ENCODE results near the gene GLT8D1.

The GLT8D1 gene

DNA sequence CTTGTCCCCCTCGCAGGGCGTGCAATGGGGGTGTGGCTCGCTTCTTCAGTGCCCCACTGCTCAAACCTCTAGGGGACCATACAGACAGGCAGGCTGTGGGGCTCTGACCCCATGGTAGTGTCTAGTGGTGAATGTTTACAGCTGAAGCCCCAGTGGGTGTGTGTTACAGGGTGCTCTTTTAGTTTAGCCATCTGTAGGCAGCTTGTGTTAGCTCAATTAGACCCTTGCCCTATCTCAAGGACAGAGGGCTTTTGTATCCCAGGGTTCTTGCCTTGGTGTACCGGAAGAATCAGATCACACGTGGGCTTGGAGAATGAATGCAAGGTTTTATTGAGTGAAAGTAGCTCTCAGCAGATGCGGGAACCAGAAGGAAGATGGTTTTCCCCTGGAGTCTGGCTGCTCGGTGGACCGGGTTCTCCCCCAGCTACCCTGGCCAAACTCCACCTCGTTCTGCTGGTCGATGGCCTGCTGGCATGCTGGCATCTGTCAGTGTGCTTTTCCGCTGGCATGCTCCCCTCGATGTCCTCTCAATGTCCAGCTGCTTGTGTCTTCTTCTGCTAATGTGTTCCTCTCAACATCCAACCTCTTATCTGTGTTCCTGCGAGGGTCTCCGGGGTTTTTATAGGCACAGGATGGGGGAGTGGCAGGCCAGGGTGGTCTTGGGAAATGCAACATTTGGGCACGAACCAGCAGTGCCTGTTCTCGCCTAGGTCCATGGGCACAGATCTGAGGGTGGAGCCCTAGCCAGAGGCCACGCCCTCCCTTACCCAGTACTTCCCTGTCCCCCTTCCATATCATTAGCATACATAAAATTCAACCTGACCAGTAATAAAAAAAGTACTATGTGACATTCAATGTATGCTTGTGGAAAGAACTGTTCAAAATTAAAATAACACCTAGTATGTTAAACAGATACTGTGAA, 7.0 kb upstream of the GLT8D1 start:
- no peak for DNase-seq

GRCh38 chr3:52710512-52710911, 4.9 kb upstream of the GLT8D1 start:
- DNase-seq, result no peak

GRCh38 chr3:52707585-52707984, 2.0 kb upstream of the GLT8D1 start:
- no peak for DNase-seq

DNA sequence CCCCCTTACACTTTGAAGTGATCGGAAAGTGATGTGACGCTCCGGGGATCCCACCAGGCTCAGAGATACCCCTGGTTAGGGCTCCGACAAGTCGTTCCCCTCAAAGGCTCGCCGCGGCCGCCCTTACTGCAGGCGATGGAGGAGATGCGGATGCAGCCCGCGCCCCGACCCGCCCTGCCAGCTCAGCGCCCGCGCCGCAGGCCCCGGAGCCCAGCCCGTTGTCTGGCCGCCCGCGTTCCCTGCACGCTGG, 228 bp downstream of the GLT8D1 start:
- no peak for DNase-seq

- no peak for DNase-seq
Measured at GRCh38 chr3:52704611-52705437, 767 bp downstream of the GLT8D1 start.

DNA sequence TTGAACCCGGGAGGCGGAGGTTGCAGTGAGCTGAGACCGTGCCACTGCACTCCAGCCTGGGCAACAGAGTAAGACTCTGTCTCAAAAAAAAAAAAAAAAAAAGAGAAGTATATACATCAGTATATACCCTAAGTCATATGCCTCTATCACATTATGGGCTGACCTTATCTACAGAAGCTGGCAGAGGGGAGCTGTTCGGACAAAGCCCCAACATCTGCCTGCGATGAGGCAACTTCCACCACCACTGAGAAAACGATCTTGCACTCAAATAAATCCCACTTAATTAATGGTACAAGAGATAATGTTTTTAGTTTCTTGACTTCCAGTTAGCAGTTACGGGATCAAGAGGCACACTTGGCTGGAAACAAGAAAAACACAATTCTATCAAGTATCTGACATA, 2.2 kb downstream of the GLT8D1 start:
- DNase-seq, result no peak

- no peak for DNase-seq
Measured at GRCh38 chr3:52697632-52697965, 8.0 kb downstream of the GLT8D1 start.

- DNase-seq, result peak in 1 of 2 donors; percentile 20
Measured at GRCh38 chr3:52696830-52697631, 8.6 kb downstream of the GLT8D1 start.

DNA sequence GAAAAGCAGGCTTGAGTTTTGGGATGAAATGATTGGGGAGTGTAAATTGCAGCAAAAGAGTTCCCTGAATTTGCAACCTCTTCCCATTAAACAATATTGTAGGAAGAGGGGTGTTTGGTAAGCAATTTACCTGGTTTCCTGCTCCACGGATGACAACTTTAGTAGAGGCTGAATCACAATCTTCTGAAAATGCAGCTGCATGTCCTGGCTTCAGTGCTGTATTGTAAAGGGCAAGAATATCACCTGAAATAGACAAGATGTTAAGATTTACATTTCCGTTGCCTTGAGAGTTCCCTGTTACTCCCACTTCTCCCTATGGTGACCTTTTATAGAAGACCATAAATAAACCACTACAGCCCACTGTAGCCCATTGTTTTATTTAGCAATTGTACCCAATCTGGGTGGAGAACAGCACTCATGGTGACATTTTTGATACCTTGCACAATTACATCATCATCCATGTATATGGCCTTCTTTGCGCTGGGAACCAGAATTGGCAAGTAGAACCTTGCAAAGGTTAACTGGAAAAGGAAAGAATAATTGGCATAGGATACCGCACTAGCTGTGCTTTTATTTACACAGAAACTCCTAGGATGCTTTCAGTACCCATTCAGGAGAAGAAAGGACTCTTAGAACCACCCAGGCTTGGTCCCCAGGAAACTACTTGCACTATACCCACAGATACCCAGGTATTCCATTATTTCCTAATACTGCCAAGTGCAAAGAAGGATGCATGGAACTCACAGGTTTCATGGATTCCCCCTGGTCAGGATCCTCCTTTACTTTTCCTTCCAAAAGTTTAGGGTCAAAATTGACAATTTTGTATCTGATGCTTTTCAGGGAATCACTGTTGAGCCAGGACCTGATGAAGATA, 9.6 kb downstream of the GLT8D1 start:
- DNase-seq, result no peak

DNA sequence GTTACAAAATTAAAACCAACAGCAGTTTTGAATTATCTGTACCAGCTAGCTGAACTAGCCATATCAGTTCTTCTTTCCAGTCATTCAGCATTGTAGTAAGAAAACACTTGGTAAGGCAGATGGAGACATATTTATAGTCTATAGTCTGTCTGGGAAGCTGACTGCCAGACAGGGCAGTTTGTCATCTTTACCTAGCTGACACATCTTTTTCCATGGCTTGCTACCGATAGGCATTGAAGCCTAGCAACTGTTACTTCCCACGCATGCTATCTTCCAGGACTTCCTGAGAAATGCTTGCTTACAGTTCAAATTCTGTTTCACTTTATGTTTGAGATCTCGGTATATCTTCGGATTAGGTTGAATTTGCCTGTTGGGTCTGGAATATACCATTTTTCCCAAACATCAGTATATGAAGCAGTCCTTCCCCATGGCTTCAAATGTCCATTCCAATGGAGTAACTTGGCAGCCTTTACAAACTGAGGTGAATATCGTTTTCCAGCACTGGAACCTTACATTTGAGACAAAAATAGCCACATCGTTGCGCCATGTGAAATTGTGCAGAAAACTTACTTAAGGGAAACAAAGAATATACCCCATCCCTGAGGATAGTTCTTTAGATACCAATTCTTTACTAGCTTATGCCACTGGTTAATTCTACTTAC, 10.9 kb downstream of the GLT8D1 start:
- no peak for DNase-seq

- no peak for DNase-seq
Measured at GRCh38 chr3:52693071-52693470, 12.5 kb downstream of the GLT8D1 start.

GRCh38 chr3:52690560-52690959, 15.0 kb downstream of the GLT8D1 start:
- no peak for DNase-seq

DNA sequence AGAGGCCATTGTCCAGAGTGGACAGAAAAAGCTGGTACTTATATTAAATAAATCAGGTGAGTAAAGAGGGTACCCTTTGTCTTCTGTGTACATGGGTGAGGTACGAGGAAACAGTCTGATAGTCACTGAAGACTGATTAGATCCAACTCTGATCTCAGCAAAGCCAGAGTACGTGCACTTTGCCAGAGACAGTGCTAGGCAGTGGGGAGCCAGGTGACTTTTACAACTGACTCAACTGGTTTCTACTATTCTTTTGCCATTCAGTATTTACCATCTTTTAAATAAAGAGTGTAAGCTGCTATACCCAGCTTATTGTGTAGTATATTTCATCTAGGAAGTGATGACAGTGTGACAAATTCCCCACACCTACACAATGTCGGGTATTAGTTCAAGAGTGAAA, 16.4 kb downstream of the GLT8D1 start:
- no peak for DNase-seq

GRCh38 chr3:52688266-52688665, 17.3 kb downstream of the GLT8D1 start:
- DNase-seq, result no peak

DNA sequence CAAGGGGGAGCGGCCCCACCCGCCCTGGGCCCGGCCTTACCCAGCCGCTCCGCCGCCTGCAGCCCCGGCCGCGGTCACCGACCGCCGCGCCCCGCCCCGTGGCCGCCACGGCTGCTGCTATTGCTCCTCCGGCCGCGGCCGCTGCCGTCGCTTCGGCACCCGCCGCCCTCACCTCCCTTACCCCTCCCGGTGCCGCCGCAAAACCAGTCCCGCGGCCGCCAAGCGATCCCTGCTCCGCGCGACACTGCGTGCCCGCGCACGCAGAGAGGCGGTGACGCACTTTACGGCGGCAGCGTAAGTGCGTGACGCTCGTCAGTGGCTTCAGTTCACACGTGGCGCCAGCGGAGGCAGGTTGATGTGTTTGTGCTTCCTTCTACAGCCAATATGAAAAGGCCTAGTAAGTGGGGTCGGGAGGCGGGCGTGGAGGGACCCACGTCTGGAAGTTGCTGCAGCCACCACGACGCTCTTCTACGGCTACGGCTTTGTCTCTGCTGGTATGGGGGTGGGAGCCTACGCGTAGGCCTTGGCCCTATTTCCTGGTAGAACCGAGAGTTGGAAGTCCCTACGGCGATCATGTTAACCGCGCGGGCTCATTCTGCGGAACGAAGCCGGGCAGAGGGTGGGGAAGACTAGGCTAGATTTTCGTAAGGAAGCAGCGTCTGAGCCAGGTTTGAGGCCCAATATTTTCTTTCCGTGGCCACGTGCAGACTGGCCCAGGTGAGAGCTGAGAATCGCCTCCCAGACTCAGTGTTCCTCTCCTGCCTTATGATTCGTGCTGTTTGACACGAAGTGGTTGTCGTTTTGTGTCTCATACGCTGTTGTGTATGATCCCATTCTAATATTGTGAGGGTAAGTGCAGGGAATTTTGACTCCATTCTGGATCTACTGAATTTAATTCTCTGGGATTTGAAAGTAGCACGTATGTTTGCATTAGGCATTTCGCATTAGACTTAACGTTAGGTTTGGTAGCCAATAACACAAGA, 19.6 kb downstream of the GLT8D1 start, which contains the start of the genes GNL3 and PBRM1:
Gene GNL3, plus strand, starts transcription at position 324 of the 983 bp plus-strand sequence. Its CDS starts 61 bp downstream, at position 385.
Gene PBRM1, minus strand, starts transcription at position 205 of the 983 bp plus-strand sequence.
- DNase-seq, result peak; percentile 94 to 97

DNA sequence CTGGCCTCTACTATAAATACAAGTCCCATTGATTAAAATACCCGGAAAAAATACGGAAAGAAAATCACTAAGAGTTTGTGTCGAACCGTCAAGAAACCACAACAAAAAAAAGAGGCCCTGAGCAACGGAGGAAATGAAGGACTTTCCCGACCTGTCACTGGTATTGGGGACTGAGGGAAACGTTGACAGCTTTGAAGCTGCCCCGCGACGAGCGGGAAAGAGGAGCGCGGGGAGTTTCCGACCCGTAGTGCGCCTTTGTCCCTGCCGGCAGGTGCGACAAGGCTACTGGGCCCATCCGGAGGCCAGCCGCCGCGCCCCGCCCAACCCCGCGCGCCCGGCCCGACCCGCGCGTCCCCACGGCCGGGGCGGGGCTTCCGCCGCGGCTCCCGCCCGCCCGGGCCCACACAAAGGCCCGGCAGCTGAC, 20.3 kb downstream of the GLT8D1 start:
- DNase-seq, result peak; percentile 74 to 89

- no peak for DNase-seq
Measured at GRCh38 chr3:52684184-52684583, 21.4 kb downstream of the GLT8D1 start.

DNA sequence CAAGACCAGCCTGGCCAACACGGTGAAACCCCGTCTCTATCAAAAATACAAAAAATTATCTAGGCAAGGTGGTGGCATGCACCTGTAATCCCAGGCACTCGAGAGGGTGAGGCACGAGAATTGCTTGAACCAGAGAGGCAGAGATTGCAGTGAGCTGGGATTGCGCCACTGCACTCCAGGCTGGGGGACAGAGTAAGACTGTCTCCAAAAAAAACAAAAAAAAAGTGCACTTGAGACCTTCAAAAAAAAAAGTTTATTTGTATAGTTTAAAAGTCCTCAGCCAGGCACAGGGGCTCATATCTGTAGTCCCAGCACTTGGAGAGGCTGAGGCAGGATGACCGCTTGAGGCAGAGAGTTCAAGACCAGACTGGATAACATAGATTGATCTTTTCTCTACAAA, 22.0 kb downstream of the GLT8D1 start:
- DNase-seq, result no peak

GRCh38 chr3:52682016-52682415, 23.6 kb downstream of the GLT8D1 start:
- DNase-seq, result peak; percentile 85 to 87

DNA sequence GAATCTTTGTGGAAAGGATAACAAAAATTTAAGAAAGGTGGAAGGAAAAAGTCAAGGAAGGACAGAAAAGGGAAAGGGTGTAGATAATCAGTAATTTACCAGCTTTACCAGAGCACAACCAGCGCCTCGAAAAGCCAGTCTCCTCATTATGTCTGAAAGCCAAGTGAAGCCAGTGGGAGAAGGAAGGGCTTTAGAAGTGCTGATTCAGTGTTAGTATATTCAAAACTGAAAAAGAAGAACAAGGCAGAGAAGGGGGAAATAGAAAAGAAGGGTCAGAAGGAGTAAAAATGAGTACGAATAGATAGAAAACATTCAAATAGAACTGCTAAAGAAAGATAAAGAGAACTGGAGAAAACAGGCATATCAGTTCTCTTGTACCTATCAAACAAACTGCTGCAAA, 24.0 kb downstream of the GLT8D1 start:
- DNase-seq, result peak; percentile 47 to 58

Data from inflammatory macrophage (primary cell).